Stimulated activated CD8-positive, alpha-beta memory T cell treated with anti-CD3 and anti-CD28 coated beads, Interleukin-12 subunit alpha, Interleukin-12 subunit beta, amount 100 ng/mL, for 24 hours (primary cell): ENCODE data around the gene LRRC55.
"Not testable (repeated sequence)": the region's sequence is repeated elsewhere in the genome, so short reads cannot be mapped to it uniquely, and the experiment has no call there.

ENCODE experiments used
- DNase-seq: peaks from one replicate; pipeline ENCODE4 v3.0.0-alpha.2; 2020; ENCODE audit errors: extremely low read depth

Gene LRRC55

GRCh38 chr11:57161351-57161750 lies 20.4 kb upstream of the LRRC55 start:
- no peak for DNase-seq

- no peak for DNase-seq
Observed at GRCh38 chr11:57162179-57162898, 19.4 kb upstream of the LRRC55 start.

GRCh38 chr11:57163160-57163868 lies 18.4 kb upstream of the LRRC55 start:
- no peak for DNase-seq

GRCh38 chr11:57164317-57164716 lies 17.4 kb upstream of the LRRC55 start:
- no peak for DNase-seq

GRCh38 chr11:57167125-57167846 lies 14.5 kb upstream of the LRRC55 start:
- no peak for DNase-seq

GRCh38 chr11:57169732-57170313 lies 11.9 kb upstream of the LRRC55 start:
- DNase-seq, result not testable (repeated sequence)

GRCh38 chr11:57172031-57172430 lies 9.7 kb upstream of the LRRC55 start:
- DNase-seq, result no peak

GRCh38 chr11:57174656-57175055 lies 7.1 kb upstream of the LRRC55 start:
- no peak for DNase-seq

GRCh38 chr11:57175478-57175877 lies 6.3 kb upstream of the LRRC55 start:
- DNase-seq, result no peak

- DNase-seq, result no peak
Observed at GRCh38 chr11:57178334-57178733, 3.4 kb upstream of the LRRC55 start.

GRCh38 chr11:57179681-57180080 lies 2.1 kb upstream of the LRRC55 start:
- DNase-seq, result no peak

- DNase-seq, result no peak
Observed at GRCh38 chr11:57180081-57180561, 1.6 kb upstream of the LRRC55 start.

GRCh38 chr11:57180964-57181363 lies 789 bp upstream of the LRRC55 start:
- no peak for DNase-seq

- DNase-seq, result no peak
Observed at GRCh38 chr11:57182896-57183295, 1.1 kb downstream of the LRRC55 start.

GRCh38 chr11:57190548-57190947 lies 8.8 kb downstream of the LRRC55 start:
- DNase-seq, result no peak

- no peak for DNase-seq
Observed at GRCh38 chr11:57191311-57192219, 9.8 kb downstream of the LRRC55 start.

GRCh38 chr11:57192316-57192715 lies 10.6 kb downstream of the LRRC55 start:
- no peak for DNase-seq

GRCh38 chr11:57196596-57196995 lies 14.8 kb downstream of the LRRC55 start:
- DNase-seq, result no peak

GRCh38 chr11:57197762-57198161 lies 16.0 kb downstream of the LRRC55 start:
- no peak for DNase-seq

- DNase-seq, result no peak
Observed at GRCh38 chr11:57199330-57199729, 17.6 kb downstream of the LRRC55 start.

GRCh38 chr11:57200917-57201316 lies 19.2 kb downstream of the LRRC55 start:
- no peak for DNase-seq
